Measurements from ENCODE around the gene TARBP2. TPM values are rescaled to one million over a fixed set of nuclear protein-coding genes. Genes with fewer than 3 reads are reported as not detected.

TARBP2 gene
- total RNA-seq, 1 experiment from 2014 or later: 74.0 TPM

- peaks cover 96% of the 10 kb centered on the region for H3K36me3 Mint-ChIP-seq
- ATAC-seq (no peak), DNase-seq (ENCODE audit: low spot score) (no peak)
- no peak overlapping the region for H3K27ac Mint-ChIP-seq
- ChIA-PET POLR2A (interaction anchor here (1.3 to 2.0 kb wide), 3 partner anchors 11 to 35 kb away, joined by 3 to 9 read pairs (median 5); partner anchors contain the start of gene TARBP2), CTCF (no interaction called here)
- H3K9me3 Mint-ChIP-seq: no peaks in the 10 kb centered on the region
- TF ChIP-seq NR1H2 (CRISPR knock-in tag; IDR thresholded peaks at IDR 0.05) (no peak), ZNF425 (CRISPR knock-in tag; conservative IDR thresholded peaks at IDR 0.05) (0 out of 2 replicates have a peak, but pooled peaks have one; percentile 2), TEAD1 (CRISPR knock-in tag; IDR thresholded peaks at IDR 0.05) (no peak), ZNF281 (CRISPR knock-in tag; IDR thresholded peaks at IDR 0.05) (no peak), CREB1 (CRISPR knock-in tag; IDR thresholded peaks at IDR 0.05) (no peak), MYBL2 (CRISPR knock-in tag; IDR thresholded peaks at IDR 0.05) (no peak)
- H3K27me3 Mint-ChIP-seq (ENCODE audit: low read depth): no peaks in the 10 kb centered on the region
- peaks cover 26% of the 10 kb centered on the region for H3K4me1 Mint-ChIP-seq
- H3K4me3 Mint-ChIP-seq: no peak overlapping the region
Observed at GRCh38 chr12:53465679-53466078, 35.4 kb upstream of the TARBP2 start.

- Mint-ChIP-seq H3K27ac (peak overlapping the region; percentile 66; the same call in 1 of the 2 replicates), H3K9me3 (no peaks in the 10 kb centered on the region), H3K4me3 (no peak overlapping the region), H3K27me3 (ENCODE audit: low read depth) (no peaks in the 10 kb centered on the region), H3K36me3 (peaks cover 94% of the 10 kb centered on the region), H3K4me1 (peaks cover 22% of the 10 kb centered on the region)
- CTCF ChIA-PET: no interaction called here
- ATAC-seq: no peak
- POLR2A ChIA-PET: interaction anchor here (1.3 kb wide), 1 partner anchor 12 kb away, joined by 5 read pairs; no protein-coding TSS in a partner anchor
- TF ChIP-seq NFATC4 (CRISPR knock-in tag; IDR thresholded peaks at IDR 0.05): no peak
- TF ChIP-seq FOXP4 (CRISPR knock-in tag; IDR thresholded peaks at IDR 0.05): no peak
- no peak for TF ChIP-seq MLX (CRISPR knock-in tag; IDR thresholded peaks at IDR 0.05)
- TF ChIP-seq OVOL2 (CRISPR knock-in tag; IDR thresholded peaks at IDR 0.05; ENCODE audit: borderline replicate concordance): no peak
- TF ChIP-seq CREB1 (CRISPR knock-in tag; IDR thresholded peaks at IDR 0.05): no peak
- no peak for TF ChIP-seq ATF1 (CRISPR knock-in tag; IDR thresholded peaks at IDR 0.05)
- TF ChIP-seq ATF2 (CRISPR knock-in tag; IDR thresholded peaks at IDR 0.05; ENCODE audit: borderline replicate concordance, low read depth): no peak
- no peak for TF ChIP-seq HMGA2 (CRISPR knock-in tag; IDR thresholded peaks at IDR 0.05)
- TF ChIP-seq ZNF423 (CRISPR knock-in tag; IDR thresholded peaks at IDR 0.05): no peak
- TF ChIP-seq ZMAT4 (CRISPR knock-in tag; IDR thresholded peaks at IDR 0.05): no peak
- DNase-seq (ENCODE audit: low spot score): no peak
Observed at GRCh38 chr12:53466640-53467039, 34.4 kb upstream of the TARBP2 start.
